Heart right ventricle (tissue), 16 donors: Measurements from ENCODE around the gene ASCL3. TPM values are rescaled to one million over a fixed set of nuclear protein-coding genes. Genes with fewer than 3 reads are reported as not detected.

Source experiments
- ATAC-seq, 8 donors: fragments of 200-7000 bp; cut with Tn5 transposase; one replicate each; pipeline ENCODE4 v1.9.1; 2020; ENCODE audit warnings: mild to moderate bottlenecking in 8 of 8, moderate library complexity in 8 of 8, moderate number of reproducible peaks in 1 of 8
- DNase-seq, 2 donors: peaks; one replicate each; pipeline ENCODE4 v3.0.0-alpha.2; 2020
- H3K27ac ChIP-seq, 10 donors: fragments of 200-600 bp; sonication (generic) in 2 of 10; one replicate each; pipeline versions ENCODE4 v1.5.0 to v1.8.0; 2020 to 2022; ENCODE audit warnings: mild to moderate bottlenecking in 3 of 10
- H3K27me3 ChIP-seq, 7 donors: fragments of 200-600 bp; one replicate each; pipeline ENCODE4 v1.8.0; 2021 to 2022; ENCODE audit warnings: mild to moderate bottlenecking in 2 of 7
- H3K36me3 ChIP-seq, 9 donors: fragments of 200-600 bp; sonication (generic) in 1 of 9; one replicate each; pipeline versions ENCODE4 v1.5.0 to v1.8.0; 2020 to 2022; ENCODE audit warnings: mild to moderate bottlenecking in 2 of 9
- H3K4me1 ChIP-seq, 9 donors: fragments of 200-600 bp; sonication (generic) in 1 of 9; one replicate each; pipeline versions ENCODE4 v1.5.0 to v1.8.0; 2020 to 2022; ENCODE audit warnings: mild to moderate bottlenecking in 4 of 9
- H3K4me3 ChIP-seq, 10 donors: fragments of 200-600 bp; sonication (generic) in 2 of 10; one replicate each; pipeline versions ENCODE4 v1.5.0 to v1.8.0; 2020 to 2022; ENCODE audit warnings: mild to moderate bottlenecking in 7 of 10, moderate library complexity in 2 of 10
- H3K9me3 ChIP-seq, 11 donors: fragments of 200-600 bp in 10 of 11; sonication (generic) in 2 of 11; one replicate each; pipeline versions ENCODE4 v1.5.0 to v1.8.0; 2013 to 2022; ENCODE audit warnings: mild to moderate bottlenecking in 2 of 11, control low read depth in 1 of 11, moderate library complexity in 1 of 11
- WGBS, 2 donors: extraction: QIAGEN DNeasy Blood & Tissue Kit; methylation state at CpG; one replicate each; pipeline ENCODE4 v1.1.7; 2013; ENCODE audit warnings: inconsistent platforms in 1 of 2; 5-methylcytosine and 5-hydroxymethylcytosine counted together
- intact Hi-C, 10 donors: fragments of 100-400 bp; cut with DNase I; formaldehyde crosslinking; loops; one replicate each; pipeline versions ENCODE4 v1.11.1 to v1.14.2; 2022
- polyA plus RNA-seq, 2 donors: library from polyadenylated mRNA; stranded (reverse); fragments of 200-250 nt; gene quantifications; one replicate each; pipeline ENCODE4 v1.2.3, GENCODE V29; 2013
- total RNA-seq, 10 donors: library from RNA; stranded (reverse); fragmentation: NEBNext Ultra II Directional in 3 of 10; extraction: Animal tissue kit (Norgen Biotek cat#: 25700) in 3 of 10; gene quantifications; one replicate each; pipeline versions ENCODE4 v1.2.1 to v1.2.4, GENCODE V29; 2021 to 2023
- TF ChIP-seq, protein P1 (sequence below), 9 donors: fragments of 200-600 bp; sonication (generic) in 2 of 9; IDR thresholded peaks; one replicate each; pipeline versions ENCODE4 v1.5.0 to v1.8.0; 2021 to 2022; ENCODE audit warnings: antibody characterized with exemption in 9 of 9, mild to moderate bottlenecking in 5 of 9, moderate library complexity in 1 of 9
- donor health status: Arrhythmogenic right ventricular cardiomyopathy.
- donor health status: ischemic (EF 13 %, LVEDD 7.1; RV severe dilation, severe dysfunction).
- donor health status: healthy with polysubstance abuse.
- donor health status: DM: no; HTN: yes; CAD: no.
- donor health status: DM: no; HTN: no; CAD: no.
- donor health status: ischemic (EF 25% LVEDD 6.9; RV normal size, moderate dysfunction).
- donor health status: ischemic (EF 25% LVEDD 5.7; RV mildly dilated, moderate dysfunction).
- donor health status: healthy.
- donor health status: DM: yes; HTN: yes; CAD: no.
- donor health status: Ischemic cardiomyopathy.
- donor health status: ischemic (EF 35%, LVEDD 5.7; RV mildly dilated, moderate dysfunction).
- donor health status: nonischemic (EF 11% LVEDD 7.7; RV severe dilation, severe dysfunction).
- donor health status: DM: yes; HTN: yes; CAD: no.
- donor health status: PGD.
- donor health status: ischemic (EF 29% LVEDD 5.4; RV normal size, mild dysfunction).
- donor health status: nonischemic (EF 23%, LVEDD 6.1; RV moderate dilation, normal function).

The ASCL3 gene
- total and polyA plus RNA-seq, 12 donors: not detected

DNA sequence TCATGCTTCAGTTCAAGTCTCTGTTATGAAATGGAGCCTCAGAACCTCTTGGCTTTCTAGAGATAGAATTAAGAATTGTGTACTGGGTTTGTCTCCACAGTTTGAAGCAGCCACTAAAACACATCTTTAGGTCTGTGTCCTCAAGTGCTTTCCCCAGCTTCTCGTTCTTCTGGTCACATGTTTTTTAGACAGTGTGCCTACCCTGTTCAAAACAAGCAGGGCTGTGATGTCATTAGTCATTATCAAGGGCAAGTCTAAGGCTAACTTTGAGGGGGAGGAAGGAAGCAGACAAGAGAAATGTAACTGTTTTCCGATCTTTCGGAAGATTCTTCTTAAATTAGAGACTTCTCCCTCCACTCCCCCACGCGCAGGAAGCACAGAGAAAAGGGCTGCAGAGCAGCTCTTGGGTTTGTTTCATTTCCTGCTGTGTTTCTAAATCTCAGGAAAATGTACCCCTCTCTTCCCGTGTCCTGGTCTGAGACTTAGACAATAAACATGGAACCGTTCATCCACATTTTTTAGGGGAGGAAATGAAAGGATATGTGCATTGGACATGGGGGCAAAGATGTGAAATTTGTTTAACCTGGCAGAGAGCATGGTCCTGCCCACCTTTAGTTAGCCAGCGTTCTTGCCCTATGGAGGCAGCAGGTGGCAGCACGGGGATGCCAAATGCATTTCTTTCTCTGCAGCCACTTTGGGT lies 28.7 kb downstream of the ASCL3 start:
- peak in 3 of 8 donors; percentile 3 to 25 (median 7) for ATAC-seq
- Histone ChIP-seq H3K4me1 (peaks cover 0 to 58% (median 37%) of the 10 kb centered on the region in 9 donors), H3K27me3 (no peaks in the 10 kb centered on the region), H3K27ac (peak overlapping the region in 9 of 10 donors; percentile 34 to 76 (median 45)), H3K9me3 (no peaks in the 10 kb centered on the region), H3K36me3 (peaks cover 0 to 45% (median 11%) of the 10 kb centered on the region in 9 donors), H3K4me3 (peak overlapping the region in 6 of 10 donors; percentile 6 to 32 (median 22))
- intact Hi-C loops: loop anchor here in 6 of 10 donors (5.0 to 10.0 kb wide), 11 partner anchors 42 to 237 kb away; partner anchors contain the start of genes RPL27A (in 2 of the 6), TMEM9B (in 2 of the 6) and TRIM66 (in 2 of the 6)
- 16 to 17% methylated on average over 9 of the region's 9 CpGs for WGBS, 2 donors
- TF ChIP-seq, protein P1, sequence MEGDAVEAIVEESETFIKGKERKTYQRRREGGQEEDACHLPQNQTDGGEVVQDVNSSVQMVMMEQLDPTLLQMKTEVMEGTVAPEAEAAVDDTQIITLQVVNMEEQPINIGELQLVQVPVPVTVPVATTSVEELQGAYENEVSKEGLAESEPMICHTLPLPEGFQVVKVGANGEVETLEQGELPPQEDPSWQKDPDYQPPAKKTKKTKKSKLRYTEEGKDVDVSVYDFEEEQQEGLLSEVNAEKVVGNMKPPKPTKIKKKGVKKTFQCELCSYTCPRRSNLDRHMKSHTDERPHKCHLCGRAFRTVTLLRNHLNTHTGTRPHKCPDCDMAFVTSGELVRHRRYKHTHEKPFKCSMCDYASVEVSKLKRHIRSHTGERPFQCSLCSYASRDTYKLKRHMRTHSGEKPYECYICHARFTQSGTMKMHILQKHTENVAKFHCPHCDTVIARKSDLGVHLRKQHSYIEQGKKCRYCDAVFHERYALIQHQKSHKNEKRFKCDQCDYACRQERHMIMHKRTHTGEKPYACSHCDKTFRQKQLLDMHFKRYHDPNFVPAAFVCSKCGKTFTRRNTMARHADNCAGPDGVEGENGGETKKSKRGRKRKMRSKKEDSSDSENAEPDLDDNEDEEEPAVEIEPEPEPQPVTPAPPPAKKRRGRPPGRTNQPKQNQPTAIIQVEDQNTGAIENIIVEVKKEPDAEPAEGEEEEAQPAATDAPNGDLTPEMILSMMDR (IDR thresholded peaks at IDR 0.05): peak in 8 of 9 donors; percentile 25 to 71 (median 60)
- peak in 1 of 2 donors; percentile 28 for DNase-seq

DNA sequence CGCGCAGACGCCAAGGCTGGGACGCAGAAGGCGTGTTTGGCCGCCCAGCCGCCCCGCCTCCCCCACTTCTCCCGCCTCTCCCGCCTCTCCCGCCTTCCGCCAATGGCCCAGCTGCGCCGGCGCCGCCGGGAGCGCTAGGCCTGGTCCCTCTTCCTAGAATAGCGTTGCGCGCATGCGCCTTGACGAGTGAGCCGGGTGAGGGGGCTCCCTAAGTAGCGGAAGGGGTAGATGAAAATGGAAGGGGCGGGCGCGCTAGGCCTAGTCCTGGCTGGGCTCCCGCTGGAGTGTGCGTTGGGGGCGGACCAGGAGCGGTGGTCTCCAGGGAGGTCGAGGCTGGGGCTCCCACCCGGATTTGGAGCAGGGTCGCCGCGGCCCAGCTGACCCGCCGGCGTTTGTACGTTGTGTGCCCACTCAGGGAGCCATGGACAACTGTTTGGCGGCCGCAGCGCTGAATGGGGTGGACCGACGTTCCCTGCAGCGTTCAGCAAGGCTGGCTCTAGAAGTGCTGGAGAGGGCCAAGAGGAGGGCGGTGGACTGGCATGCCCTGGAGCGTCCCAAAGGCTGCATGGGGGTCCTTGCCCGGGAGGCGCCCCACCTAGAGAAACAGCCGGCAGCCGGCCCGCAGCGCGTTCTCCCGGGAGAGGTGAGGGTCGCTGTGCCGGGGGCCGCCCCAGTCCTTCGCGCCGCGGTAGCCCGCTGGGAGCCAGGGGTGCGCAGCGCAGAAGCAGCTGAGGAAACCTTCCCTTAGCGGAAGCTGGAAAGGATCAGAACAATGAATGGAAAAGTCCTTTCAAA lies 31.6 kb downstream of the ASCL3 start, which contains the start of gene AKIP1:
TSS of gene AKIP1 (plus strand) at position 161 of the 795 bp plus-strand sequence. CDS start at position 422, 261 bp downstream.
- Histone ChIP-seq H3K27ac (peak within 1 kb of the TSS; percentile 78 to 99 (median 94)), H3K9me3 (no peaks in the 10 kb centered on the region), H3K27me3 (no peaks in the 10 kb centered on the region), H3K36me3 (peaks cover 0 to 16% (median 0%) of the 10 kb centered on the region in 9 donors), H3K4me3 (peak within 1 kb of the TSS; percentile 59 to 98 (median 81)), H3K4me1 (peaks cover 0 to 63% (median 30%) of the 10 kb centered on the region in 9 donors)
- TF ChIP-seq, protein P1 (IDR thresholded peaks at IDR 0.05): peak in 1 of 9 donors; percentile 7
- 0 to 1% methylated on average over 55 to 68 of the region's 68 CpGs for WGBS, 2 donors
- peak; percentile 96 to 99 (median 97) for ATAC-seq
- intact Hi-C loops: loop anchor here in 7 of 10 donors (2.0 to 10.0 kb wide), 13 partner anchors 39 to 234 kb away; partner anchors contain the start of genes TMEM9B (in 4 of the 7), RPL27A (in 2 of the 7) and TRIM66 (in 2 of the 7)
- DNase-seq: peak; percentile 96 to 98

DNA sequence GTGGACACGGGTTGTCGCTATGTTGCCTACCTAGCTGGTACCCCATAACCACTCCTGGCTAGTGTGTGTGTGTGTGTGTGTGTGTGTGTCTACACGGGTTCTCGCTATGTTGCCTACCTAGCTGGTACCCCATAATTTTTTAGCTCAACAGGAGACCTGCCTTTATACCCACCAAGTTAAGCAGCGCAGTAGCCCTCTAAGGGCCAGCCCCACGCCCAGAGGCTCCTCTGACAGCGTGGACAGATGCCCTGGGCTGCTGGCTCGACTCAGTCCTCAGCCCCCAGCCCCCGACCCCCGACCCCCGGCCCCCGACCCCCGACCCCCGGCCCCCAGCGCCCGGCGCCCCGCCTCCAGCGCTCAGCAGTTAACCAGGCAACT lies 32.2 kb downstream of the ASCL3 start:
- peak overlapping the region in 9 of 10 donors; percentile 89 to 99 (median 95) for H3K27ac ChIP-seq
- intact Hi-C loops: loop anchor here in 7 of 10 donors (2.0 to 10.0 kb wide), 13 partner anchors 38 to 233 kb away; partner anchors contain the start of genes TMEM9B (in 4 of the 7), RPL27A (in 2 of the 7) and TRIM66 (in 2 of the 7)

More for the DNA sequence above, 32.2 kb downstream of the ASCL3 start:
- Histone ChIP-seq H3K4me1 (peaks cover 0 to 68% (median 30%) of the 10 kb centered on the region in 9 donors), H3K36me3 (peaks cover 0 to 10% (median 0%) of the 10 kb centered on the region in 9 donors), H3K9me3 (no peaks in the 10 kb centered on the region), H3K4me3 (peak overlapping the region; percentile 59 to 98 (median 81)), H3K27me3 (no peaks in the 10 kb centered on the region)
- ATAC-seq: peak in 6 of 8 donors; percentile 1 to 46 (median 6)
- TF ChIP-seq, protein P1 (IDR thresholded peaks at IDR 0.05): no peak
- WGBS, 2 donors: 3% methylated on average over 11 to 19 of the region's 19 CpGs
- DNase-seq: no peak
